Tibial nerve (tissue), 4 donors: ENCODE data around the gene CACNA1I. TPM values are rescaled to one million over a fixed set of nuclear protein-coding genes. Genes with fewer than 3 reads are reported as not detected.
A peak's percentile ranks its signal among the peaks of the same experiment; 100 is the strongest.

Experiments
- DNase-seq, 2 donors: peaks; one replicate each; pipeline ENCODE4 v3.0.0-alpha.2; 2019; ENCODE audit warnings: low spot score in 2 of 2
- H3K27ac ChIP-seq, 4 donors: fragments of 200-600 bp; sonication (generic) in 3 of 4; one replicate each; pipeline ENCODE4 v1.5.1; 2017 to 2019; ENCODE audit warnings: mild to moderate bottlenecking in 1 of 4
- H3K27me3 ChIP-seq, 2 donors: fragments of 200-600 bp; sonication (generic) in 1 of 2; one replicate each; pipeline versions ENCODE4 v1.5.1 to v1.6.0; 2017 to 2019
- H3K36me3 ChIP-seq, 3 donors: fragments of 200-600 bp; sonication (generic); one replicate each; pipeline ENCODE4 v1.5.1; 2018 to 2019
- H3K4me1 ChIP-seq, 4 donors: fragments of 200-600 bp; sonication (generic) in 3 of 4; one replicate each; pipeline ENCODE4 v1.5.1; 2017 to 2019
- H3K4me3 ChIP-seq, 4 donors: fragments of 200-600 bp; sonication (generic) in 3 of 4; one replicate each; pipeline ENCODE4 v1.5.1; 2017 to 2019; ENCODE audit warnings: mild to moderate bottlenecking in 1 of 4, moderate library complexity in 1 of 4
- H3K9me3 ChIP-seq, 4 donors: fragments of 200-600 bp; sonication (generic) in 3 of 4; one replicate each; pipeline ENCODE4 v1.5.1; 2017 to 2019
- EP300 ChIP-seq, 2 donors: sonication (generic); formaldehyde crosslinking; IDR thresholded peaks; one replicate each; pipeline ENCODE4 v1.6.1; 2017; ENCODE audit warnings: antibody characterized with exemption in 2 of 2, mild to moderate bottlenecking in 1 of 2
- POLR2A ChIP-seq, 2 donors: fragments of 450-650 bp; IDR thresholded peaks; one replicate each; pipeline ENCODE4 v1.6.1; 2017; ENCODE audit warnings: antibody characterized with exemption in 2 of 2, mild to moderate bottlenecking in 2 of 2, moderate library complexity in 2 of 2
- WGBS, 2 donors: methylation state at CpG; one replicate each; pipeline ENCODE4 v1.1.5; 2018; 5-methylcytosine and 5-hydroxymethylcytosine counted together
- total RNA-seq, 4 donors: library from RNA; depleted of rRNA; stranded (reverse); fragments of >200 nt; gene quantifications; one replicate each; pipeline ENCODE4 v1.1.0, GENCODE V29; 2016
- TF ChIP-seq, protein P1 (sequence below), 5 experiments: fragments of 200-600 bp in 3 of 5; fragments of 450-650 bp in 2 of 5; sonication (generic) in 3 of 5; IDR thresholded peaks; one replicate each; pipeline ENCODE4 v1.5.1; 2016 to 2019; ENCODE audit warnings: antibody characterized with exemption in 5 of 5, mild to moderate bottlenecking in 3 of 5, moderate library complexity in 2 of 5

Gene CACNA1I
- total RNA-seq, 4 donors from 2014 or later = 0.42 to 0.78 (median 0.52) TPM

DNA sequence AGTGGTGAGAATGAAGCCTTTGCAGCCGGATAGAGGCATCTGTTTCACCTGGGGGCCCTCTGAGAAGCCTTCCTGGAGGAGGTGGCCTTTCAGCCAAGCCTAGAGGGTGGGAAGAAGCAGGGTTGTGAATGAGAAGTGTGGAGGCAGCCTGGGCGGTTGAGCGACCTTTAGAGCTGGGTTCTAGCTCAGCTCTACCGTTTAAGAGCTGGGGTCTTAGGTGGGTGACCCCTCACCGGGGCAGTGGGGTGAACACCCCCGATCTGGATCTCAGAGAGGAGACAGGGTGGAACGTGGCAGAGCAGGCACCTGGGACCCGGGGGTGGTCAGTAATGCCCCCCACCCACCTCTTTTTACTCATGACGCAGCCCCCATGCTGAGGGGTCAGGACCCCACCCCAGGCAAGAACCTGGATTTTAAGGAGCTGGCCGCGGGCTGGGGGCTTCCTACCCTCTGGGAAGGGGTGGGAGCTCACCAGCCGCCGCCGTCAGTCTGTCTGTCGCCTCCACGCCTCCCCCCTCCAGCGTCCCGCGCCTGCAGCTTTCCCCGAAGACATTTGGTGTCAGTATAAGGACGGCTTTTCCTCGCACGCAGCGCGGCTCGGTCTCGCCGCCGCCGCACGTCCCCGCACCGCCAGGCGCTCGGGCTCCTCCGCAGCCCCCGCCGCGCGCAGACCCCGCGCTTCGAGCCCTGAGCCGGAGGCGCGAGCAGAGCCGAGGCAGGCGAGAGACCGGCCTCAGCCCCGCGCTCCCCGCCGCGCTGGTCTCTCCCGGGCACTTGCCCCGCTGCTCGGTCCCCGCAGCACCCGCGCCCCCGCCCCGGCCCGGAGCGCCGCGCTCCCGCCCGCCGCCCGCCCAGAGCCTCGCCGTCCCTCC is 13.3 kb upstream of the CACNA1I start:
- TF ChIP-seq, protein P1, sequence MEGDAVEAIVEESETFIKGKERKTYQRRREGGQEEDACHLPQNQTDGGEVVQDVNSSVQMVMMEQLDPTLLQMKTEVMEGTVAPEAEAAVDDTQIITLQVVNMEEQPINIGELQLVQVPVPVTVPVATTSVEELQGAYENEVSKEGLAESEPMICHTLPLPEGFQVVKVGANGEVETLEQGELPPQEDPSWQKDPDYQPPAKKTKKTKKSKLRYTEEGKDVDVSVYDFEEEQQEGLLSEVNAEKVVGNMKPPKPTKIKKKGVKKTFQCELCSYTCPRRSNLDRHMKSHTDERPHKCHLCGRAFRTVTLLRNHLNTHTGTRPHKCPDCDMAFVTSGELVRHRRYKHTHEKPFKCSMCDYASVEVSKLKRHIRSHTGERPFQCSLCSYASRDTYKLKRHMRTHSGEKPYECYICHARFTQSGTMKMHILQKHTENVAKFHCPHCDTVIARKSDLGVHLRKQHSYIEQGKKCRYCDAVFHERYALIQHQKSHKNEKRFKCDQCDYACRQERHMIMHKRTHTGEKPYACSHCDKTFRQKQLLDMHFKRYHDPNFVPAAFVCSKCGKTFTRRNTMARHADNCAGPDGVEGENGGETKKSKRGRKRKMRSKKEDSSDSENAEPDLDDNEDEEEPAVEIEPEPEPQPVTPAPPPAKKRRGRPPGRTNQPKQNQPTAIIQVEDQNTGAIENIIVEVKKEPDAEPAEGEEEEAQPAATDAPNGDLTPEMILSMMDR (IDR thresholded peaks at IDR 0.05) = peak in 2 of 5 experiments; percentile 32
- TF ChIP-seq EP300 (IDR thresholded peaks at IDR 0.05) (no peak), POLR2A (IDR thresholded peaks at IDR 0.05) (no peak)
- H3K36me3 ChIP-seq = no peaks in the 10 kb centered on the region
- WGBS, 2 donors = 6 to 23% methylated on average over 15 to 57 of the region's 72 CpGs
- H3K4me3 ChIP-seq = peak overlapping the region in 3 of 4 donors; percentile 9 to 54 (median 18)
- DNase-seq = no peak
- H3K4me1 ChIP-seq = peaks cover 0 to 27% (median 9%) of the 10 kb centered on the region in 4 donors
- peaks cover 0 to 47% of the 10 kb centered on the region in 2 donors for H3K27me3 ChIP-seq
- no peak overlapping the region for H3K27ac ChIP-seq
- H3K9me3 ChIP-seq = no peaks in the 10 kb centered on the region

- WGBS, 2 donors = 6 to 30% methylated on average over 2 to 30 of the region's 34 CpGs
- TF ChIP-seq POLR2A (IDR thresholded peaks at IDR 0.05) (no peak), EP300 (IDR thresholded peaks at IDR 0.05) (no peak)
- TF ChIP-seq, protein P1 (IDR thresholded peaks at IDR 0.05) = no peak
- Histone ChIP-seq H3K27me3 (peaks cover 0 to 45% of the 10 kb centered on the region in 2 donors), H3K36me3 (no peaks in the 10 kb centered on the region), H3K4me1 (peaks cover 0 to 27% (median 9%) of the 10 kb centered on the region in 4 donors), H3K27ac (peak overlapping the region in 1 of 4 donors; percentile 49), H3K4me3 (peak overlapping the region; percentile 7 to 54 (median 18)), H3K9me3 (no peaks in the 10 kb centered on the region)
- no peak for DNase-seq
Observed at GRCh38 chr22:39558254-39558727, 12.3 kb upstream of the CACNA1I start.

- no peak for DNase-seq
- 82 to 87% methylated on average over 13 to 14 of the region's 14 CpGs for WGBS, 2 donors
- Histone ChIP-seq H3K4me1 (peaks cover 0 to 27% (median 9%) of the 10 kb centered on the region in 4 donors), H3K9me3 (no peaks in the 10 kb centered on the region), H3K36me3 (no peaks in the 10 kb centered on the region), H3K27me3 (peaks cover 0 to 45% of the 10 kb centered on the region in 2 donors), H3K27ac (no peak overlapping the region), H3K4me3 (no peak overlapping the region)
- no peak for TF ChIP-seq EP300 (IDR thresholded peaks at IDR 0.05)
- no peak for TF ChIP-seq POLR2A (IDR thresholded peaks at IDR 0.05)
- TF ChIP-seq, protein P1 (IDR thresholded peaks at IDR 0.05) = no peak
Observed at GRCh38 chr22:39558950-39559349, 11.6 kb upstream of the CACNA1I start.

DNA sequence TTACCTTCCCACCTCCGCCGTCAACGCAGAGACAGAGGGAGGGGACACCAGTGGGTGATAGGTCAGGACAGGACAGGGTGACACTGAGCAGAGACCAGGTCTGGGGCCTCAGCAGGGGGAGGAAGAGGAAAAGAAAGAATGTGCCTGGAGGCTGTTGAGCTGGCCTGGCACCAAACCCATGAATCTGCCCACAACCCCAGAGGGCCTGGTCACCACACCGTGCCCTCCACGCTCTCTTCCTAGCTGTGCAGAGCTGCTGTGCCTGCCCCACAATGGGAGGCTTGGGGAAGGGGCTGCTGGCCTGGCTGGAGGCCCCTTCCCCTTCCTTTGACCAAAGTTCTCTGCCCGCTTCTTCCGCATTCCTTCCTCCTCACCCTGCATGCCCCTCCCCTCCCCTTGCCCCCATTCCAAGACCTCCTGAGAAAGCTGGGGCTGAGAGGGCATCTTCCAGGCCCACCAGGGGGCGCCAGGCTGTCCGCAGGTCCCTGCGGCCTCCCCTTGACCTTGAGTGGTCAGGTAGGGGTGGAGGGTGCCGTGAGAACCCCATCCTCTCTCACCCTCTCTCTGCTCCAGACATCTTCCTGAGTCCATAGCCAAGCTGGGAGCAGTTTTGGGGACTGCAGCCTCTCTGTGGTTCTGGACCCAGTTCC is 11.0 kb upstream of the CACNA1I start:
- Histone ChIP-seq H3K4me1 (peaks cover 0 to 27% (median 9%) of the 10 kb centered on the region in 4 donors), H3K36me3 (no peaks in the 10 kb centered on the region), H3K27me3 (peaks cover 0 to 45% of the 10 kb centered on the region in 2 donors), H3K4me3 (no peak overlapping the region), H3K9me3 (no peaks in the 10 kb centered on the region), H3K27ac (no peak overlapping the region)
- TF ChIP-seq, protein P1 (IDR thresholded peaks at IDR 0.05) = peak in 3 of 5 experiments; percentile 3 to 27 (median 13)
- TF ChIP-seq EP300 (IDR thresholded peaks at IDR 0.05) = no peak
- 40 to 44% methylated on average over 11 of the region's 11 CpGs for WGBS, 2 donors
- no peak for DNase-seq
